GM18526 (cell line): ENCODE data around the gene TCEAL4.

ENCODE experiments used
- POLR2A ChIP-seq: IDR thresholded peaks from 3 replicates; pipeline ENCODE4 v1.6.1; 2011; ENCODE audit not compliant: insufficient read length; ENCODE audit errors: extremely low read depth

The TCEAL4 gene

GRCh38 chrX:103628386-103629317, 43.3 kb downstream of the TCEAL4 start, which contains the start of gene TCEAL1:
Gene TCEAL1, plus strand, starts transcription at chrX:103628975. Its CDS starts 942 bp downstream, at chrX:103629917.
- peak; percentile 43 for TF ChIP-seq POLR2A

DNA sequence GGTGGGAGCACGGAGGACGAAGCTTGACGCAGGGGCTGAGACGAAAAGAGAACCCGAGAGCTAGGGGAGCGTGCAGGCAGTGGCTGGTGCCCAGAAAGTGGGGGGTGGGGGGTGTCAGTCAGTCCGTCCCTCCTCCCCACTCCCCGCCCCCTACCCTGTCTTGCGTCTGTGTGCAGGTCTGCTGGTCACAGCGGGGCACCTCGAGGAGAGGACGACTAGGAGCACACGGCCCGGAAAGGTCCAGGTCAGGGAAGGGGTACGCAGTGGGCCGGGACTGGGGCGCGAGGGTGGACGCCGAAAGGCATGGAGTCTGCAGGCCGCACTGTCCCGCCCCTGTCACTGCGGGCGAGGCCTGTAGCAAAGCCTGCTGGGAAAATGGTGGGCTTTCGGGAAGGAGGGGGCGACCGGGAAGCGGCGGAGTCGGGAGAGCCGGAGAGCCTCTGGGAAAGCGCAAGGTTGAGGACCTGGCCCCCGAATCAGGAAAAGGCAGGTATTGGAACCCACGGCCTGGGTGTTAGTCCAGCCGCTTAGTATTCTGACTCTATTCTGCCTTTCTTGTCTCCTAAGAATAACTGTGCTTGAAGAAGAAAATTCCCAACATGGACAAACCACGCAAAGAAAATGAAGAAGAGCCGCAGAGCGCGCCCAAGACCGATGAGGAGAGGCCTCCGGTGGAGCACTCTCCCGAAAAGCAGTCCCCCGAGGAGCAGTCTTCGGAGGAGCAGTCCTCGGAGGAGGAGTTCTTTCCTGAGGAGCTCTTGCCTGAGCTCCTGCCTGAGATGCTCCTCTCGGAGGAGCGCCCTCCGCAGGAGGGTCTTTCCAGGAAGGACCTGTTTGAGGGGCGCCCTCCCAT, 44.2 kb downstream of the TCEAL4 start:
- no peak for TF ChIP-seq POLR2A

GRCh38 chrX:103630171-103630511, 44.8 kb downstream of the TCEAL4 start:
- no peak for TF ChIP-seq POLR2A

GRCh38 chrX:103631145-103631544, 45.8 kb downstream of the TCEAL4 start:
- no peak for TF ChIP-seq POLR2A

GRCh38 chrX:103635436-103635835, 50.1 kb downstream of the TCEAL4 start:
- no peak for TF ChIP-seq POLR2A
